ENCODE data around the gene FRMPD4. TPM values are rescaled to one million over a fixed set of nuclear protein-coding genes. Genes with fewer than 3 reads are reported as not detected.

FRMPD4 gene
- total RNA-seq, 1 donor from 2014 or later = under 0.01 TPM

GRCh38 chrX:12360383-12360782 lies 222.1 kb downstream of the FRMPD4 start:
- peak; percentile 4 for DNase-seq (ENCODE audit: low read depth, low spot score)

GRCh38 chrX:12360986-12361598 lies 222.8 kb downstream of the FRMPD4 start:
- no peak for DNase-seq (ENCODE audit: low read depth, low spot score)

GRCh38 chrX:12363216-12363615 lies 224.9 kb downstream of the FRMPD4 start:
- no peak for DNase-seq (ENCODE audit: low read depth, low spot score)

GRCh38 chrX:12366440-12366839 lies 228.2 kb downstream of the FRMPD4 start:
- DNase-seq (ENCODE audit: low read depth, low spot score) = no peak

- DNase-seq (ENCODE audit: low read depth, low spot score) = no peak
Observed at GRCh38 chrX:12367254-12367653, 229.0 kb downstream of the FRMPD4 start.

- no peak for DNase-seq (ENCODE audit: low read depth, low spot score)
Observed at GRCh38 chrX:12370497-12370986, 232.3 kb downstream of the FRMPD4 start.

- no peak for DNase-seq (ENCODE audit: low read depth, low spot score)
Observed at GRCh38 chrX:12372111-12372510, 233.8 kb downstream of the FRMPD4 start.

GRCh38 chrX:12374286-12374685 lies 236.0 kb downstream of the FRMPD4 start:
- no peak for DNase-seq (ENCODE audit: low read depth, low spot score)

GRCh38 chrX:12378253-12378652 lies 240.0 kb downstream of the FRMPD4 start:
- no peak for DNase-seq (ENCODE audit: low read depth, low spot score)

GRCh38 chrX:12378706-12379105 lies 240.4 kb downstream of the FRMPD4 start:
- no peak for DNase-seq (ENCODE audit: low read depth, low spot score)

GRCh38 chrX:12379671-12380070 lies 241.4 kb downstream of the FRMPD4 start:
- DNase-seq (ENCODE audit: low read depth, low spot score) = no peak

- DNase-seq (ENCODE audit: low read depth, low spot score) = no peak
Observed at GRCh38 chrX:12383196-12383595, 244.9 kb downstream of the FRMPD4 start.

GRCh38 chrX:12390301-12390700 lies 252.0 kb downstream of the FRMPD4 start:
- DNase-seq (ENCODE audit: low read depth, low spot score) = no peak

GRCh38 chrX:12396584-12396983 lies 258.3 kb downstream of the FRMPD4 start:
- no peak for DNase-seq (ENCODE audit: low read depth, low spot score)

GRCh38 chrX:12400218-12400617 lies 261.9 kb downstream of the FRMPD4 start:
- DNase-seq (ENCODE audit: low read depth, low spot score) = no peak

GRCh38 chrX:12401252-12401651 lies 263.0 kb downstream of the FRMPD4 start:
- DNase-seq (ENCODE audit: low read depth, low spot score) = no peak

- DNase-seq (ENCODE audit: low read depth, low spot score) = no peak
Observed at GRCh38 chrX:12403474-12404082, 265.3 kb downstream of the FRMPD4 start.

GRCh38 chrX:12405306-12405705 lies 267.0 kb downstream of the FRMPD4 start:
- no peak for DNase-seq (ENCODE audit: low read depth, low spot score)

GRCh38 chrX:12410523-12410922 lies 272.2 kb downstream of the FRMPD4 start:
- no peak for DNase-seq (ENCODE audit: low read depth, low spot score)

- no peak for DNase-seq (ENCODE audit: low read depth, low spot score)
Observed at GRCh38 chrX:12411831-12412230, 273.6 kb downstream of the FRMPD4 start.

GRCh38 chrX:12412561-12412960 lies 274.3 kb downstream of the FRMPD4 start:
- no peak for DNase-seq (ENCODE audit: low read depth, low spot score)

GRCh38 chrX:12419591-12419990 lies 281.3 kb downstream of the FRMPD4 start:
- DNase-seq (ENCODE audit: low read depth, low spot score) = no peak

GRCh38 chrX:12421918-12422317 lies 283.6 kb downstream of the FRMPD4 start:
- DNase-seq (ENCODE audit: low read depth, low spot score) = no peak
